ENCODE results near the gene SORBS1. TPM values are rescaled to one million over a fixed set of nuclear protein-coding genes. Genes with fewer than 3 reads are reported as not detected.

The SORBS1 gene
- total and polyA plus RNA-seq, 9 of the 15 experiments (the other 6 are each of a cell fraction or from before 2014, with no cell fraction given), result 2.0 to 13.3 (median 6.5) TPM

DNA sequence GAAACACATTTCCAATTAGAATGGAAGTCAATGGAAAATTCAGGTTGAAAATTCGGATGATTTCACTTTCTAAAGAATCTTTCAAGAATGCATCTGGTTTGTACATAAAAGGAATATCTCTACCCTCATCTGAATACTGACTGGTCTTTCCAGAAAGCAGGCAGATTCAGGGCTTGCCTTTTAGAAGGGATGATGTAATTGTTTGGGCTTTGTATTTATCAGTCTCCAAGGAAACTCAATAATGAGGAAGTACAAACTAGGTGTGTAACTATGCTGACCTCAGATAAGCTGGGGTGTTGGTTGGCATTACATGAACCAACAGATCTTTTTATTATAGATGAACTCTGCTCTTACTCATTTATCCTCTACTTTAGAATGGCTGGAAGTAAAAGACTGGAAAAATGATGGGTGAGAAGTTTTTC is 294.5 kb downstream of the SORBS1 start (continued):
- TF ChIP-seq ZNF764 (CRISPR knock-in tag; IDR thresholded peaks at IDR 0.05; ENCODE audit: low read depth) (no peak), ZNF12 (CRISPR knock-in tag; IDR thresholded peaks at IDR 0.05) (no peak), HDAC6 (IDR thresholded peaks at IDR 0.05; ENCODE audit: low read depth, low read length) (no peak), SMARCA4 (IDR thresholded peaks at IDR 0.05) (peak; percentile 87), CBX1 (IDR thresholded peaks at IDR 0.05; ENCODE audit: low read depth) (no peak), ASH1L (IDR thresholded peaks at IDR 0.05; ENCODE audit: borderline replicate concordance, low read depth, partially characterized antibody) (no peak), CBFA2T3 (IDR thresholded peaks at IDR 0.05) (peak; percentile 48), BRD9 (IDR thresholded peaks at IDR 0.05; ENCODE audit: low read depth, partially characterized antibody) (no peak), SUPT5H (IDR thresholded peaks at IDR 0.05) (no peak), GABPB1 (CRISPR knock-in tag; IDR thresholded peaks at IDR 0.05) (no peak), ARNT (IDR thresholded peaks at IDR 0.05) (peak in 1 of 2 experiments; percentile 99; a peak in 2 of 4 replicates), TBL1XR1 (IDR thresholded peaks at IDR 0.05; ENCODE audit: low read length in 2 of 2) (0 out of 4 replicates have a peak, but pooled peaks of 1 of the 2 experiments have one; percentile 36)
- TF ChIP-seq, protein P1, sequence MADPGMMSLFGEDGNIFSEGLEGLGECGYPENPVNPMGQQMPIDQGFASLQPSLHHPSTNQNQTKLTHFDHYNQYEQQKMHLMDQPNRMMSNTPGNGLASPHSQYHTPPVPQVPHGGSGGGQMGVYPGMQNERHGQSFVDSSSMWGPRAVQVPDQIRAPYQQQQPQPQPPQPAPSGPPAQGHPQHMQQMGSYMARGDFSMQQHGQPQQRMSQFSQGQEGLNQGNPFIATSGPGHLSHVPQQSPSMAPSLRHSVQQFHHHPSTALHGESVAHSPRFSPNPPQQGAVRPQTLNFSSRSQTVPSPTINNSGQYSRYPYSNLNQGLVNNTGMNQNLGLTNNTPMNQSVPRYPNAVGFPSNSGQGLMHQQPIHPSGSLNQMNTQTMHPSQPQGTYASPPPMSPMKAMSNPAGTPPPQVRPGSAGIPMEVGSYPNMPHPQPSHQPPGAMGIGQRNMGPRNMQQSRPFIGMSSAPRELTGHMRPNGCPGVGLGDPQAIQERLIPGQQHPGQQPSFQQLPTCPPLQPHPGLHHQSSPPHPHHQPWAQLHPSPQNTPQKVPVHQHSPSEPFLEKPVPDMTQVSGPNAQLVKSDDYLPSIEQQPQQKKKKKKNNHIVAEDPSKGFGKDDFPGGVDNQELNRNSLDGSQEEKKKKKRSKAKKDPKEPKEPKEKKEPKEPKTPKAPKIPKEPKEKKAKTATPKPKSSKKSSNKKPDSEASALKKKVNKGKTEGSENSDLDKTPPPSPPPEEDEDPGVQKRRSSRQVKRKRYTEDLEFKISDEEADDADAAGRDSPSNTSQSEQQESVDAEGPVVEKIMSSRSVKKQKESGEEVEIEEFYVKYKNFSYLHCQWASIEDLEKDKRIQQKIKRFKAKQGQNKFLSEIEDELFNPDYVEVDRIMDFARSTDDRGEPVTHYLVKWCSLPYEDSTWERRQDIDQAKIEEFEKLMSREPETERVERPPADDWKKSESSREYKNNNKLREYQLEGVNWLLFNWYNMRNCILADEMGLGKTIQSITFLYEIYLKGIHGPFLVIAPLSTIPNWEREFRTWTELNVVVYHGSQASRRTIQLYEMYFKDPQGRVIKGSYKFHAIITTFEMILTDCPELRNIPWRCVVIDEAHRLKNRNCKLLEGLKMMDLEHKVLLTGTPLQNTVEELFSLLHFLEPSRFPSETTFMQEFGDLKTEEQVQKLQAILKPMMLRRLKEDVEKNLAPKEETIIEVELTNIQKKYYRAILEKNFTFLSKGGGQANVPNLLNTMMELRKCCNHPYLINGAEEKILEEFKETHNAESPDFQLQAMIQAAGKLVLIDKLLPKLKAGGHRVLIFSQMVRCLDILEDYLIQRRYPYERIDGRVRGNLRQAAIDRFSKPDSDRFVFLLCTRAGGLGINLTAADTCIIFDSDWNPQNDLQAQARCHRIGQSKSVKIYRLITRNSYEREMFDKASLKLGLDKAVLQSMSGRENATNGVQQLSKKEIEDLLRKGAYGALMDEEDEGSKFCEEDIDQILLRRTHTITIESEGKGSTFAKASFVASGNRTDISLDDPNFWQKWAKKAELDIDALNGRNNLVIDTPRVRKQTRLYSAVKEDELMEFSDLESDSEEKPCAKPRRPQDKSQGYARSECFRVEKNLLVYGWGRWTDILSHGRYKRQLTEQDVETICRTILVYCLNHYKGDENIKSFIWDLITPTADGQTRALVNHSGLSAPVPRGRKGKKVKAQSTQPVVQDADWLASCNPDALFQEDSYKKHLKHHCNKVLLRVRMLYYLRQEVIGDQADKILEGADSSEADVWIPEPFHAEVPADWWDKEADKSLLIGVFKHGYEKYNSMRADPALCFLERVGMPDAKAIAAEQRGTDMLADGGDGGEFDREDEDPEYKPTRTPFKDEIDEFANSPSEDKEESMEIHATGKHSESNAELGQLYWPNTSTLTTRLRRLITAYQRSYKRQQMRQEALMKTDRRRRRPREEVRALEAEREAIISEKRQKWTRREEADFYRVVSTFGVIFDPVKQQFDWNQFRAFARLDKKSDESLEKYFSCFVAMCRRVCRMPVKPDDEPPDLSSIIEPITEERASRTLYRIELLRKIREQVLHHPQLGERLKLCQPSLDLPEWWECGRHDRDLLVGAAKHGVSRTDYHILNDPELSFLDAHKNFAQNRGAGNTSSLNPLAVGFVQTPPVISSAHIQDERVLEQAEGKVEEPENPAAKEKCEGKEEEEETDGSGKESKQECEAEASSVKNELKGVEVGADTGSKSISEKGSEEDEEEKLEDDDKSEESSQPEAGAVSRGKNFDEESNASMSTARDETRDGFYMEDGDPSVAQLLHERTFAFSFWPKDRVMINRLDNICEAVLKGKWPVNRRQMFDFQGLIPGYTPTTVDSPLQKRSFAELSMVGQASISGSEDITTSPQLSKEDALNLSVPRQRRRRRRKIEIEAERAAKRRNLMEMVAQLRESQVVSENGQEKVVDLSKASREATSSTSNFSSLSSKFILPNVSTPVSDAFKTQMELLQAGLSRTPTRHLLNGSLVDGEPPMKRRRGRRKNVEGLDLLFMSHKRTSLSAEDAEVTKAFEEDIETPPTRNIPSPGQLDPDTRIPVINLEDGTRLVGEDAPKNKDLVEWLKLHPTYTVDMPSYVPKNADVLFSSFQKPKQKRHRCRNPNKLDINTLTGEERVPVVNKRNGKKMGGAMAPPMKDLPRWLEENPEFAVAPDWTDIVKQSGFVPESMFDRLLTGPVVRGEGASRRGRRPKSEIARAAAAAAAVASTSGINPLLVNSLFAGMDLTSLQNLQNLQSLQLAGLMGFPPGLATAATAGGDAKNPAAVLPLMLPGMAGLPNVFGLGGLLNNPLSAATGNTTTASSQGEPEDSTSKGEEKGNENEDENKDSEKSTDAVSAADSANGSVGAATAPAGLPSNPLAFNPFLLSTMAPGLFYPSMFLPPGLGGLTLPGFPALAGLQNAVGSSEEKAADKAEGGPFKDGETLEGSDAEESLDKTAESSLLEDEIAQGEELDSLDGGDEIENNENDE (IDR thresholded peaks at IDR 0.05; ENCODE audit: low read depth, low read length), result no peak
- TF ChIP-seq, protein P2, sequence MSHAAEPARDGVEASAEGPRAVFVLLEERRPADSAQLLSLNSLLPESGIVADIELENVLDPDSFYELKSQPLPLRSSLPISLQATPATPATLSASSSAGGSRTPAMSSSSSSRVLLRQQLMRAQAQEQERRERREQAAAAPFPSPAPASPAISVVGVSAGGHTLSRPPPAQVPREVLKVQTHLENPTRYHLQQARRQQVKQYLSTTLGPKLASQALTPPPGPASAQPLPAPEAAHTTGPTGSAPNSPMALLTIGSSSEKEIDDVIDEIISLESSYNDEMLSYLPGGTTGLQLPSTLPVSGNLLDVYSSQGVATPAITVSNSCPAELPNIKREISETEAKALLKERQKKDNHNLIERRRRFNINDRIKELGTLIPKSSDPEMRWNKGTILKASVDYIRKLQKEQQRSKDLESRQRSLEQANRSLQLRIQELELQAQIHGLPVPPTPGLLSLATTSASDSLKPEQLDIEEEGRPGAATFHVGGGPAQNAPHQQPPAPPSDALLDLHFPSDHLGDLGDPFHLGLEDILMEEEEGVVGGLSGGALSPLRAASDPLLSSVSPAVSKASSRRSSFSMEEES (CRISPR knock-in tag; IDR thresholded peaks at IDR 0.05), result no peak
